Erythroblast (primary cell): ENCODE measurements around the gene SRRD.

Source experiments
- GATA1 ChIP-seq: IDR thresholded peaks from 2 replicates; pipeline ENCODE4 v1.6.1; 2011; ENCODE audit warnings: low read depth, mild to moderate bottlenecking, control low read depth, low read length, moderate library complexity
- POLR2A ChIP-seq: IDR thresholded peaks from 2 replicates; pipeline ENCODE4 v1.6.1; 2011; ENCODE audit warnings: mild to moderate bottlenecking, low read length

DNA sequence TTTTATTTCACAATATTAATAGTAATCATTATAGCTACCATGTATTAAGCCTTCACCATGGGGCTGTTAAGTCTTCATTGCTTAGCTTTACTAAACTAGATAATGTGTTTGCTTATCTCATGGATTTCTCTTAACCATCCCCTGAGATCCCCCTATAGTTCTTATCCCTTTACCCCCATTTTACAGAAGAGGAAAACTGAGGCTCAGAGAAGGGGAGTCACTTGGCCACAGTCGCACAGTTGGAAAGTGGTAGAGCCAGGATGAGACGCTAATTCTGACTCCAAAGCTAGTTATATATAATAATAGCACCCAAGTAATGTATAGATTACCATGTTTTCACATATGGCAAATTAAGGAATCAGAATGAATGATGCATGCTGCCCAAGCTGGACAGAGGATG, 38.3 kb downstream of the SRRD start:
- TF ChIP-seq POLR2A = peak; percentile 16
- no peak for TF ChIP-seq GATA1
